ENCODE measurements around the gene TBC1D9B.

Gene TBC1D9B

DNA sequence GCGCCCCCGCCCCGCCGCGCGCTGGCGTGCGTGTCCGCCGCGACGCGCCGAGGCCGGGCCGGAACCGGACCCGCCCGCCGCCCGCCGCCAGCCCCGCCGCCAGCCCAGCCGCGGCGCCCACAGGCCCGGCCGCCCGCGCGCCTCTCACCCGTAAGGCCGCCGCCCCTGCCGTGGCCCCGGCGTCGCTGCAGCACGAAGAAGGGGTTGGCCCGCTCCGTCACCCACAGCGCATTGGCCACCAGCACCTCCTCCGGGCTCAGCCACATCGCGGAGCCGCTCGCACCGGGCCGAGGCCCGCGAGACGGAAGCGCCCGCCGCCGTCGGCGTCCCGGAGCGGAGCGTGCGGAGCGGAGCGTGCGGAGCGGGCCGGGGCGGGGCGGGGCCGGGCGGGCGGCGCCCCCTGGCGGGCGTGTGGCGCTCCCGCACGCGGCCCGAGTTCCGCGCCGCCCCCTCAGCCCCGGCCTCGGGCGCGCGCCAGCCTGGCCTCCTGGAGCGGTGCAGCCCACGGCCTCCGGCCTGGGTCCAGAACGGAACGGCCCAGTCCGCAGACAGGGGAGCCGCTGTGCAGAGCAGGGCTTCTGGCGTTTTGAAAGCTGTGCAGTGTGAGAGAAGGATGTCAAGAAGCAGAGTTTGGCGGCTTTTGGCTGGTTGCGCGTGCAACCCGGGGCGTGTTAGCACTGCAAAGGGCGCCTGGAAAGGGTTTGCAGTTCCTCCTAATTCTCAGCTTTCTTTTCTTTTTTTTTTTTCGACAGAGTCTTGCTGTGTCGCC lies at the start of gene TBC1D9B:
TSS of gene TBC1D9B (minus strand) at position 342 of the 769 bp plus-strand sequence. CDS start at position 266, 76 bp downstream.
- intact Hi-C loops (cut with DNase I), result loop anchor here (1.0 to 5.0 kb wide), 4 partner anchors 50 to 183 kb away; partner anchors contain the start of gene MRNIP
- DNase-seq, result peak in 8 of 10 donors; percentile 38 to 93 (median 55)

DNA sequence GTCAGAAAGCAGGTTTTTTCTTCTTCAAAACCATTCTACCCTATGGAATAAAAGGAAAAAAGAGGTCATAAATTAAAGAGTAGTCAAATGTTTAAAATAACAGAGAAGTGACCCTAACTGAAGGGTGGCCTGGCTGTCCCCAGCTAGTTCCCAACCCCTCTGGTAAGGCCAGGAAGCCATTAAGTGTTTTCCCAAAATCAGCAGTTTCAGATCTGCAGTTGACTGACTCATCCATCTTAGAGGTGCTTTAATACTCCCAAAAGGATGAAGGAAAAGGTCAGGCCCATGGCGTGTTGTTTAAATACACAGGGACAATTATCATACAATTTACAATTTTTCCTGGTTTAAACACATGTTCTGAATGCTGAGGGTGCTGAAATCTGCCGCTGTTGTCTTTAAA lies 47.9 kb upstream of the TBC1D9B start:
- DNase-seq, result no peak
- intact Hi-C loops (cut with DNase I), result no loop called here

DNA sequence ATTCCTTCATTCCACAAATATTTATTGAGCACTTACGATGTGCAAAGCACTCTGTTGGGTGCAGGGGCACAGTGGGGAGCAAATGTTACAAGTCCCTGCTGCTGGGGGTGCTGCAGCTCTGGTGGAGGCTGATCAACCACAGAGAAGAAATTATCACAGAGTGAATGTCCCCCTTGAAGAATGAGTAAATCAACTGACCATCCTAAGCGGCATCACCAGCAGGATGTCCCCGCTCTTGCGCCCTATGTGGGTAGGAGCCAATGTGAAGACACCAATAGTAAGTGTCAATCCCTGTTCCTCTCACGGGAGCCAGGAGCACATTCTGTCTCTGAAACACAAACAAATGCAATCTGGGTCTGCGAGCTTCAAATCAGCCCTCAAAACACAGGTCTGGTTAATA lies 47.4 kb upstream of the TBC1D9B start:
- intact Hi-C loops (cut with DNase I), result no loop called here
- DNase-seq, result no peak

DNA sequence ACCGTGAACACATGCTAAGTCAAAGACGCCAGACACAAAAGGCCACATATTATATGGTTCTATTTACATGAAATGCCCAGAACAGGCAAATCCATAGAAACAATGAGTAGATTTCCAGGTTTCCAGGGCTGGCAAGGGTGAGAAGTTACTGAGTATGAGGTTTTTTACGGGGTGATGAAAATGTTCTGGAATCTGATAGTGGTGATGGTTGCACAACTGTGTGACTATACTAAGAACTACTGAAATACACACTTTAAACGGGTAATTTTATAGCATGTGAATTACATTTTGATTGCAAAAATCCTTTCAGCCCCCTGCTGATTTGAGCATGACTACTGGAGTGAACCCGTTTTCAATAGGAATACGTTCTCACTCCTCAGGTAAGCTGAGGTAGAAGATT lies 46.7 kb upstream of the TBC1D9B start:
- DNase-seq, result no peak
- intact Hi-C loops (cut with DNase I), result no loop called here

DNA sequence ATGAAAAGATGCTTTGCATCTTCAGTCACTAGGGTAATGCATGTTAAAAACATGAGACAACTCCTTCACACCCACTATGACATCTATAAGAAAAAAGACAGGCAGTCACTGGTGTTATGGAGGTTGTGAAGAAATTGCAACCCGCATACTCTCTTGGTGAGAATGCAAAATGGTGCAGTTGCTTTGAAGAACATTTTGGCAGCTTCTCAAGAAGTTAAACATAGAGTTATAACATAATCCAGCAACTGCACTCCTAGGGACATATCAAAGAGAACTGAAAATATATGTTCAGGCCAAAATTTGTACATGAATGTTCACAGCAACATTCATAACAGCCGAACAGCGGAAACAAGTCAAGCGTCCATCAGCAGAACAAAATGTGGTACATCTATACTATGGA lies 46.3 kb upstream of the TBC1D9B start:
- no peak for DNase-seq
- intact Hi-C loops (cut with DNase I), result no loop called here

DNA sequence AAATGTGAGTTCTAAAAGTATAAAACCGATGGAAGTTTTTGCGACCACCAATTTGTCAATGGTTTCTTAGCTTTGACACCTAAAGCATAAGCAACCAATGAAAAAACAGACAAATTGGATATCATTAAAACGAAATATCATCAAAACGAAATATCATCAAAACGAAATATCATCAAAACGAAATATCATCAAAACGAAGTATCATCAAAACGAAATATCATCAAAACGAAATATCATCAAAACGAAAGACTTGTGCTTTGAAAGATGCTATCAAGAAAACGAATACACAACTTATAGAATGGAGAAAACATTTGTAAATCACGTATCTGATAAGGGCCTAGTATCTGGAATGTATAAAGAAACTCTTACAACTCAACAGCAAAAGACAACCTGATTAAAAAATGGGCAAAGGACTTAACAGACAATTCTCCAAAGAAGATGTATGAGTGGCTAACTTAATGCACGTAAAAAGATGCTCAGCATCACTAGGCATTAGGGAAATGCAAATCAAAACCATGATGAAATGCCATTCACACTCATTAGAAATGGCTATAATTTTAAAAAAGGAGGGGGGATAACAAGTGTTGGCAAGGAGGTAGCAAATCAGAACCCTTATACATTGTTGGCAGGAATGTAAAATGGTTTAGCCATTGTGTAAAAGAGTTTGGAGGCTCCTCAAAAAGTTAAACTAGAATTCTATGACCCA lies 29.4 kb upstream of the TBC1D9B start:
- DNase-seq, result no peak
- intact Hi-C loops (cut with DNase I), result no loop called here

DNA sequence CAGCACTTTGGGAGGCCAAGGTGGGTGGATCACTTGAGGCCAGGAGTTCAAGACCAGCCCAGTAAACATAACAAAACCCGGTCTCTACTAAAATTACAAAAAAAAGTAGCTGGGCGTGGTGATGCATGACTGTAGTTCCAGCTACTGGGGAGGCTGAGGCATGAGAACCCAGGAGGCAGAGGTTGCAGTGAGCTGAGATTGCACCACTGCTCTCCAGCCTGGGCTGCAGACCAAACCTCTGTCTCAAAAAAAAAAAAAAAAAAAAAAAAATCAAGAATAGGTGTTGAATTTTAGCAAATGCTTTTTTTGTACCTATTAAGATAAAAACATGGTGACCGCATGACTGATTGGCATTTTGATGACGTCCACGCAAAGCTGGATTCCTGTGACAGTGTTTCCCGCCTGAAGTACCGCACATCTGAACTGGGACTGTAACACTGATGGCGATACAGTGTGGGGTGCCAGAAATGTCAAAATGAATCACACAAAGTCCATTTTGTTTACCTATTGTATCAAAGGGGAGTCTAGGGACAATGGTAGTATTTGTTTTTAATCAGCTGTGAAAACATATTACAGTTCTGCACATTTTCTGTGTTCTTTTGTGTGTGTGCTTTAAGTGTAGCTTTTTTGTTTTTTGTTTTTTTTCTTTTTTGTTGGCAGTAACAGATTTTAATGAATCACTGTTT lies 23.2 kb upstream of the TBC1D9B start:
- DNase-seq, result peak in 1 of 10 donors; percentile 27
- intact Hi-C loops (cut with DNase I), result no loop called here

DNA sequence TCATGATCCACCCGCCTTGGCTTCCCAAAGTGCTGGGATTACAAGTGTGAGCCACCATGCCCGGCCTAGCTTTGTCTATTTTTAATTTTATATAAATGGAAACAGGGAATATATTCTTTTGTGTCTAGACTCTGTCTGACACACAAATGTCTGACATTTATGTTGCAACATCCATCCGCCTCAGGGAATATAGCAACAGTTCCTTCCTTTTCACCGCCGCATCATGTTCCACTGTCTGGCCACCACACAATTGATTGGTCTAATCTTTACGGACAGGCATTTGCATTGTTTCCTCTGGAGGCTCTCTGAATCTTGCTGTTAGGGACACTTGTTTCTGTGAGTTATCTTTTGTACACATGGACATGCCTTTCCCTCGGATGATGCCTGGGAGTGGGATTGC lies 20.1 kb upstream of the TBC1D9B start:
- no peak for DNase-seq
- intact Hi-C loops (cut with DNase I), result no loop called here

DNA sequence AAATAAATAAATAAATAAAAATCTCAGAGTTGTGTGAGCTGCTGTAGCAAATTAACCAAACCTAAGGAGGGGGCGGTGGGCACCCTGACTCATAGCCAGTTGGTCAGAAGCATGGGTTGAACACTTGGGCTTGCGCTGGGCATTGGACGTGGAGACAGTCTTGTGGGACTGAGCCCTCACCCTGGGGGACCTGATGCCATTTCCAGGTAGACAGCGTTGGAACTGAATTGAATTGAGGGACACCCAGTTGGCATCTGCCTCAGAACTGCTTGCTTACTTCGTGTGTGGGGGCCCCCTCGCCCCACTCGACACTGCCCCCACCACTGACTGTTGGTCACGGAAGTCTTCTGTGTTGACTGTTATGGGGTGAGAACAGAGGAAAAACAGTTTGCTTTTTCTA lies 19.0 kb upstream of the TBC1D9B start:
- intact Hi-C loops (cut with DNase I), result no loop called here
- peak in 1 of 10 donors; percentile 45 for DNase-seq

DNA sequence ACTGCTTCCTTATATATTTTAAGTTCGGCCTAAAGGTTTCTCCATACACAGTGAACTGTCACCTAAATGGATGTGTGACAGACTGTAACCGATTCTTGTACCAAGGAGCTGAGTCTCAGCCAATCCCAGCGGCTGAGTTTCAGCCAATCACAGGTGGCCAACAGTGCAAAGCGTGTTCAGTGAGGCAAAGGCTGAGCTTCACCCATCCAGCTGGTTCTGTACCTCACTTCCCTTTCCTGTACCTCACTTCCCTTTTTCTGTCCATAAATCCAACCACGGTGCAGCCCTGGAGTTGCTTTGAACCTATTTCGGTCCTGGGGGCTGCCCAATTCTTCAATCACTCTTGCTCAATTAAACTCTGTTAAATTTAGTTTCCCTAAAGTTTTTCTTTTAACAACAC lies 15.7 kb upstream of the TBC1D9B start:
- intact Hi-C loops (cut with DNase I), result no loop called here
- peak in 1 of 10 donors; percentile 38 for DNase-seq

DNA sequence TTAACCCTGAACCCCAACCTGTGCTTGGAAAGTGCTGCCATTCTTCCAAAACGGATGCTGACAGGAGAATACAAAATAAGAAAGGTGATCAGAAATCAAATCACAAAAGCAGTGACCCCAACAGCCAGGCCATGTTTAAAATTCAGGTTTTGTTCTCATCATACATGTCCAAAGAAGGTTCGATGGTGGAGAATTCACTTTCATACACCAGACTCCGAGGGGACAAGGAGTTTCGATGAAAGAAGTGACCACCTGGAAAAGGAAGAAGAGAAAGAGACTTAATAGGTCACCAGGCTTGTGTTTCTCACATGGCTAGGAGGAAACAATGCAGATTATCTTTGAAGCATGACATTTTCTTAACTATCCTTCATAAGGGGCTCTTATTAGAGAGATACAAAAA lies 12.5 kb upstream of the TBC1D9B start:
- intact Hi-C loops (cut with DNase I), result no loop called here
- DNase-seq, result no peak

DNA sequence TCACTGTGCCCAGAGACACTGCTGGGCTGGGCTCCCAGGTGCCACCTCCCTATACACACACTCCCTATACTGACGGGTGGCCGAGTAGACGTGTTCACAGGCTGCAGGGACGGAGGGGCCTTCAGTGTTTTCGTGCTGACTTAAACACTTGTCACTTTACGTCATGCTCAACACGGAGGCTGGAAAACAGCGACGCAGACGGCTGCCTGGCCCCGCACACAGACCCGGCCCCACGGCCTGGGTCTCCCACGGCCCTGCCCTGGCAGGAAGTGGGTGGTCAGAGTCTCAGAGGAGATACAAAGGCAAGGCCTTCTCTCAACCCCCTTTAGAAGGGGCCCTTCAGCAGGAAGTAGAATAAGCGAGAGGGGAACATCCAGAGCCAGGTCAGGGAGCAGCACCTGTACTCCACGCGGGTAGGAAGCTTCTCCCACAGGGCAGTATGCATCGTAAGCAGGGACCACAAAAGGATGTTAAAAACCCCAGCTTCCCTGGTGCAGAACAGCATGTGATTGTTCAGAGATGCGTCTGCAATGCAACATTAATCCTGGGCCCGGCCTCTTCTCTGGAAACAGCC lies 11.9 kb upstream of the TBC1D9B start:
- DNase-seq, result peak in 1 of 10 donors; percentile 69
- intact Hi-C loops (cut with DNase I), result no loop called here

DNA sequence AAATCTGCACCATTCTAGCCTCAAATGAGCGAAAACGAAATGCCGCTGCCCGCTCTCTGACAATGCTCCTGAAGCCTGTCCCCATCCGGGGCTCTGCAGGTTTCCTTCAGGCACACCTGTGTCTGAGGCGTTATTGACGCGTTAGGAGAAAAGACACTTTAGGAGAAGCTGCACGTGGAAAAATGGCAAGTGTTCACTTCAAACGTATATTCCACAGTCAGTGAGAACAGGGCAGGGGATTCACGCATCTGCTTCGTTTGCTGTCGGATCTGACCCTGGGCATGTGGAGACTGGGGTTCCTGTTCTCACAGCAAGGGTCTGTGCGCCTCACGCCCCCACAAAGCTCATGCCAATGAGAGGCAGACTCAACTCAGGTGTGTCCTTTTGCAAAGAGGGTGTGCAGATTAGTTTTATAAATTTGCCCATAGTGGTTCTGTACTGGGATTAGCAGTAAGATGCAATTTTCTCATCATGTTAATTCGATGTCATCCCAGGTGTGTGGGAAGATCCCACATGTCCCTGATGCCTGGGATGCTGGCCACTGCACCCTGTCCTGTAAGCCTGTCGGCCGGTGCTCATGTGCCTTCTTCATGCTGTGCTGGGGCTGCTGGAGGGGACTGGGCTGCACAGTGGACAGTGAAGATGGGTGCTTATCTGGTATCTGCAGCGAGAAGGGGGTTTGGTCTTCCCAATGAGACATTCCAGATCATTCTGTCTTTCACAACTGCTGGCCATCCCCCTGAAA lies 11.2 kb upstream of the TBC1D9B start:
- intact Hi-C loops (cut with DNase I), result no loop called here
- DNase-seq, result peak in 1 of 10 donors; percentile 39

DNA sequence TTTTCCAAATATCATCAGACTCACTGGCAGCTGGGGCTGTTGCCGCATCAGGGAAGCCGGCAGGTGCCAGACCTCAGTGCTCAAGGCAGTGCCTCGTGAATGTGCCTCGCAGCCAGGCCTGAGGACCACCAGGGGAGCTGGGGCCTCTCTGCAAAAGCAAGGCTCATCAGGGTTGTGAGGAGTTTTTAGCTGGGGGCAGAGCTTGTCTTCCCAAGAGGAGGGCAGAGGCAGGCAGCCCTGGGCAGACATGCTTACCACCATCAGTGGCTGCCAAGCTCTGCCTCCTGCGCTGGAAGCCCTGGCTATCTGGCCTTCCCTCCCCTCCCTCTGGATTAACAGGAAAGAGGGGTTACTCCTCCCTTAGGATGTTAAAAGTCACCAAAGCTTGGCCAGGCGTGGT lies 8.8 kb upstream of the TBC1D9B start:
- peak in 1 of 10 donors; percentile 63 for DNase-seq
- intact Hi-C loops (cut with DNase I), result no loop called here

DNA sequence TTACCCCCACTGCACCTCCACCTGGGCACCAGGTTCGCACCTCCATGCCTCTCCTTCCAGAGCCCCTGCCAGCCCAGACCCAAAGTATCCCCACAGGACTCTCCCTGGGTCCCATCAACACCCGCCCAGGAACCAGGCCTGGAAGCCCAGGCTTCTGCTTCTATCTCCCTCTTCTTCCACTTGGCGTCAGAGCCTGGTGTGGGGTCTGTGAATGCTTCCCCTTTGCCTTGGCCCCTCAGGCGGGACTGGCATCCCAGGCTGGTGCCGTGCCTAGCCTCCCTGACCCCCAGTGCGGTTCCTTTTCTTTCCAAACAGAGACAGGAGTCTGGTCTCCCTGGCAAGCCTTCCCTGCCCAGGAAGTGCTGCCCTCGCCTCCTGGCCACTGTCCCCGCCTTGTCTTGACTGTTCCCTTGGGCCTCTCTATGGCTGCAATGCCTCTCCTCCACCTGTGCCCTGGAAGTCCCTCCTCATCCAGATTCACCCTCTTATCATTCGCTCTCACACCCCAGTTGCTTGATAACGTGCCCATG lies 7.8 kb upstream of the TBC1D9B start:
- intact Hi-C loops (cut with DNase I), result no loop called here
- peak in 1 of 10 donors; percentile 63 for DNase-seq

DNA sequence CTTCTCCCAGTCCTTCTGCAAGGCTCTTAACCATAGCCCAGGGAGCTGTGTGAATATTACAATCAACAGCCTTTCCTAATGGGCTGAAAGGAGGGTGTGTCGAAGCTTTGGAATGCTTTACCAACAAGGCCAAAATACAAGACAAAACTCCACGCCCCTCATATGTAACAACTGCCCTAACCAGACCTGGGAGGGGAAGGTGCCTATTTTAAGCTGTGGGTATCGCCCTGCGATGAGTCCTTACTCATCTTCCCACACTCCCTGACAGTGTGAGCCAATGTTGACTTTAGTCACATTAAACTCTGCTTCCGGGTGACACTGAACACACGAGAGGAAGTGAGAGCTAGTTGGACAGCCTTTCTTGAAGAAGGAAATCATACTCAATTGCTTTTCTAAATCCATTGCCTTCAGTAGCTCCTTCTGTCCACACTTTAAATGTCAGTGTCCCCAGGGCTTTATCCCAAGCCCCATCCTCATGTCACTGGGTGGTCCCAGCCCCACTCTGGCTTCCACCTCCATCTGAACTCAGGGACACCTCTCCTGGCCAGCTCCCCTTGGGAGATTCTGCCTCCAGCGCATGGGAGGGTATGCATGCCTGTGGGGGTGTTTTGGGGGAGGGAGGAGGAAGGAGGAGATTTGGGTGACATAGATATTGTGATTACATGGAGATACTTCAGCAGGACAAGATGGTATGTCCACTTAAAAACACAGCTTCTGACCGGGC lies 6.5 kb upstream of the TBC1D9B start:
- intact Hi-C loops (cut with DNase I), result no loop called here
- peak in 1 of 10 donors; percentile 41 for DNase-seq

DNA sequence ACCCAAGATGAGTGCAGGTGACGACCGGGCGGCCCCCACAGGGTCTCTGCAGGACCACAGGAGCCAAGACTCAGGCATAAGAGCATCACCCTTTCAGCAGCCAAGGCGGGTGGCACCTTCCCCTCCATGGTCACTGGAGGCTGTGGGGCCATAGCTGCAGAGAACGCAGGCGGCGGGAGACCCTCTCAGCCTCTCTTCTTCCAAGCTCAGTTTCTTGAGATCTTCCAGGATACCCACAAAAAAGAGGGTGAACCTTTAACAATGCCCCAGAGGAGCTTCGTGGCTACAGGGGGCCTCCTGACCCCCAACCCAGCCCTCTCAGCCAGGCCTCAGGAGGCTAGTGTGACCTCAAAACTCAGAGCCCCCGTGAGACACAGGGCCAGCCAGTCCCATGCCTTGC lies 5.8 kb upstream of the TBC1D9B start:
- intact Hi-C loops (cut with DNase I), result no loop called here
- DNase-seq, result peak in 2 of 10 donors; percentile 25 to 61

DNA sequence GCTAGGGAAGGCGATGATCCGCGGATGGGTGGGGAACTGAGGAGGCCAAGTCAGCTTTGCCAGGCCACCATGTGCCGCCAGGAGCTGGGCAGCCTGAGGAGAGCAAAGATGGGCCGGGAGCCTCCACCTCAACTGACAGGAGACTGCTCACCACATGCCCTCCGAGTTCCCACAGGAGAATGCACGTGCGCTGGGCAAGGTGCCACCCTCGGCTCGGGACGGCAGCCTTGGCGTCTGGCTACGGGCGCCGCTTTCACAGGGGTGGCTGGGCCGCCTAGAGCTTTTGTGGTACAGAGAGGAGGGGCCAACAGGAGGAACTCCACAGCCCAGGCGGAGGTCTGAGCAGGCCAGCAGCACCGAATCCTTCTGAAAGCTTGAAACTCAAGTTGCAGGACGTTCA lies 5.3 kb upstream of the TBC1D9B start:
- intact Hi-C loops (cut with DNase I), result no loop called here
- DNase-seq, result peak in 6 of 10 donors; percentile 32 to 87 (median 52)

DNA sequence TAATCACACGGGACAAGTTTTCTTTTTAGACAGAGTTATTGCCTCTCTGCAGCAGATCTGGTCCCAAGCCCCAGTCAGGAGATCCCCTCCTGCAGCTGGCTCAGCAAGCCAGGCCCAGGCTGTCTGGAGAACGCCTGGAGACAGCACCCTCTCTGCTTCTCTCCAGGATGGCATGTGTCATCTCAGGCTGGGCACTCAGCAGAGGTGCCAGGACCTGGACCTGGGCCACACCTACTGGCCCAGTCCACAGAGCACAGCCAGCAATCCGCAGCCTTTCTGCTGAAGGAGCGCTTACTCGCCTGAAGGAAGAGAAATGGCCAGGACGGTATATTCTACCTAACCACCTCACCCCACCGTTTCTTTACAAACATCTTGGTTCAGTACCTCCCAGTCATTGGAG lies 4.7 kb upstream of the TBC1D9B start:
- intact Hi-C loops (cut with DNase I), result no loop called here
- peak in 2 of 10 donors; percentile 39 to 57 for DNase-seq

Data from posterior cingulate gyrus (tissue), 11 donors.